PFSK-1 (cell line): ENCODE results near the gene RETREG1.

Experiments used
- FOXP2 ChIP-seq: optimal IDR thresholded peaks from 2 replicates; pipeline ENCODE3; 2011; ENCODE audit warnings: borderline replicate concordance, control low read depth, inconsistent platforms; ENCODE audit not compliant: insufficient read depth; ENCODE audit errors: extremely low read length, extremely low read depth
- POLR2AphosphoS5 ChIP-seq: IDR thresholded peaks from 2 replicates; pipeline ENCODE4 v1.6.1; 2012; ENCODE audit warnings: low read depth, mild to moderate bottlenecking, control low read depth, low read length, moderate library complexity
- SIN3A ChIP-seq: IDR thresholded peaks from 2 replicates; pipeline ENCODE4 v1.6.1; 2012; ENCODE audit warnings: mild to moderate bottlenecking, low read length, moderate library complexity, borderline replicate concordance; ENCODE audit not compliant: insufficient read depth
- TAF1 ChIP-seq: IDR thresholded peaks from 2 replicates; pipeline ENCODE4 v1.6.1; 2012; ENCODE audit warnings: low read length, control low read depth, borderline replicate concordance; ENCODE audit not compliant: insufficient read depth
- TF ChIP-seq, protein P1 (sequence below), 2 experiments: IDR thresholded peaks; 2 replicates each; pipeline versions ENCODE4 v1.6.1 to v1.8.0; 2011 to 2012; ENCODE audit warnings: low read depth in 2 of 2, low read length in 2 of 2, control low read depth in 1 of 2, inconsistent platforms in 1 of 2, mild to moderate bottlenecking in 1 of 2, moderate library complexity in 1 of 2; ENCODE audit not compliant: insufficient read depth in 1 of 2

DNA sequence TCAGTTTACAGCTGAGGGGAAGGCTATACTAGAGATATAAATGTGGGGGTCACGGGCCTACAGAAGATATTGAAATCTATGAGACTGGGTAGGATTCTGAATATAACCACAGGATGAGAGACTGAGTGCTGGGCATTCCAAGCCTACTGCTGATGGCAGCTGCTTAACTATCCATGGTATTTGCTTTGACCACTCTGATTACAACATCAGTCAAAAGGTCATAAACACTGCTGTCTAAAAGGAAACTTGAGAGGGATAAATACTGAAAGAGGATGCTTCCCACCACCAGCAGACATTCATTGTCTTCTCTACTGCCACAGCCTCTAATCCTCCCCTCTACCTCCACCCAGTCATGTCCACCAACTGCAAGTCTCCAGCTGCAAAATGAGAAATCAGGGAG lies 155.0 kb downstream of the RETREG1 start:
- TF ChIP-seq POLR2AphosphoS5: no peak
- no peak for TF ChIP-seq SIN3A
- TF ChIP-seq, protein P1, sequence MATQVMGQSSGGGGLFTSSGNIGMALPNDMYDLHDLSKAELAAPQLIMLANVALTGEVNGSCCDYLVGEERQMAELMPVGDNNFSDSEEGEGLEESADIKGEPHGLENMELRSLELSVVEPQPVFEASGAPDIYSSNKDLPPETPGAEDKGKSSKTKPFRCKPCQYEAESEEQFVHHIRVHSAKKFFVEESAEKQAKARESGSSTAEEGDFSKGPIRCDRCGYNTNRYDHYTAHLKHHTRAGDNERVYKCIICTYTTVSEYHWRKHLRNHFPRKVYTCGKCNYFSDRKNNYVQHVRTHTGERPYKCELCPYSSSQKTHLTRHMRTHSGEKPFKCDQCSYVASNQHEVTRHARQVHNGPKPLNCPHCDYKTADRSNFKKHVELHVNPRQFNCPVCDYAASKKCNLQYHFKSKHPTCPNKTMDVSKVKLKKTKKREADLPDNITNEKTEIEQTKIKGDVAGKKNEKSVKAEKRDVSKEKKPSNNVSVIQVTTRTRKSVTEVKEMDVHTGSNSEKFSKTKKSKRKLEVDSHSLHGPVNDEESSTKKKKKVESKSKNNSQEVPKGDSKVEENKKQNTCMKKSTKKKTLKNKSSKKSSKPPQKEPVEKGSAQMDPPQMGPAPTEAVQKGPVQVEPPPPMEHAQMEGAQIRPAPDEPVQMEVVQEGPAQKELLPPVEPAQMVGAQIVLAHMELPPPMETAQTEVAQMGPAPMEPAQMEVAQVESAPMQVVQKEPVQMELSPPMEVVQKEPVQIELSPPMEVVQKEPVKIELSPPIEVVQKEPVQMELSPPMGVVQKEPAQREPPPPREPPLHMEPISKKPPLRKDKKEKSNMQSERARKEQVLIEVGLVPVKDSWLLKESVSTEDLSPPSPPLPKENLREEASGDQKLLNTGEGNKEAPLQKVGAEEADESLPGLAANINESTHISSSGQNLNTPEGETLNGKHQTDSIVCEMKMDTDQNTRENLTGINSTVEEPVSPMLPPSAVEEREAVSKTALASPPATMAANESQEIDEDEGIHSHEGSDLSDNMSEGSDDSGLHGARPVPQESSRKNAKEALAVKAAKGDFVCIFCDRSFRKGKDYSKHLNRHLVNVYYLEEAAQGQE (IDR thresholded peaks at IDR 0.05; ENCODE audit: insufficient read depth in 1 of 2, low read depth in 2 of 2, low read length in 2 of 2): no peak
- TF ChIP-seq TAF1: no peak
- TF ChIP-seq FOXP2: no peak
